HG03064 (cell line): ENCODE data around the gene ARL15.

Experiments
- ATAC-seq: cut with Tn5 transposase; IDR thresholded peaks from one replicate; pipeline ENCODE4 v1.9.1; 2021; ENCODE audit warnings: low read depth; ENCODE audit not compliant: unreplicated experiment

Gene ARL15

DNA sequence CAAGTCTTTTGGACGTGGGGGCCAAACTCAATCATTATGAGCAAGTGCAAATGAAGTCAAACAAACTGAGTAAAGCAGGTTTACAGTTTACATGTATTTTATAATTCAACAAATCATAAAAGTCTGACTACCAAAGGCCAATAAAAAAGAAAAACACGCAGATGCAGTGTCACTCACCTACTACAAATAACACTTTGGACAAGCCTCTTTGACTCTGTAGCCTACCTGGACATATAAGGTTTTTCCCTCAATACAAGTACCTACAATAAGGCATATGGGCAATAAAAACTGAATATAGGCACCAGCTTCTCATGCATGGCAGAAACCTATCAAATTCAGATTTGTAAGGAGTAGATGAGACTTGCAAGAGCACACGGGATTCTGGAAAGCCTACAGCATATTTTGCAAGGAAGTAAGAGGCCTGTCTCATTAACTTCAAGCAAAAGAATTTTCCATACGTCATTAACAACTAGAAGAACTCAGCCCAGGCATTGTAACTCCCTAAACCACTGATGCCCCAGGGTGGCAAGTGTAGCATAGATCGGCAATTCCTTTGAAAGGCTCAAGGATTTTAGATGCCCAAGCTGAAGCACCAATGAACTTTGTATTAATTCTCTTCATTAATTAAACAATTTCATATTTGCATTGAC lies 21.7 kb downstream of the ARL15 start:
- ATAC-seq = no peak

GRCh38 chr5:54285686-54286085 lies 24.7 kb downstream of the ARL15 start:
- no peak for ATAC-seq

GRCh38 chr5:54284586-54284985 lies 25.8 kb downstream of the ARL15 start:
- ATAC-seq = no peak

DNA sequence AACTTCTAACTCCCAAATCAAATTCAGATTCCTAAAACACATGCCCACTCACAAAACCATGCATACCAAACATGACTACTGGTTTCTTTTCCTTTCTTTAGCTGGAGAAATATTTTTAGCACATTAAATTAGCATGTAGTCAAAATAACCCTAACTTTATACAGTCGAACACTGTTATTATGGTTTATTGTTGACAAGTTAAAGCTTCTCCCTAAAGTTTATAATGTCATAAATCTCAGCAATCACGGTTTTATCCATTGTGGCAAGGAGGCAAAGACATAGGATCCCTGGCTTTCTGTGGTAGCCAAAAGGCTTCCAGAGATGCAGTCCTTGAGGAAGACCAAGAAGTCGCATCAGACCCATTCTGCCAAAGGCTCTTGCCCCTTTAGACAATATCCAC lies 27.5 kb downstream of the ARL15 start:
- no peak for ATAC-seq

GRCh38 chr5:54281960-54282692 lies 28.2 kb downstream of the ARL15 start:
- ATAC-seq = no peak

DNA sequence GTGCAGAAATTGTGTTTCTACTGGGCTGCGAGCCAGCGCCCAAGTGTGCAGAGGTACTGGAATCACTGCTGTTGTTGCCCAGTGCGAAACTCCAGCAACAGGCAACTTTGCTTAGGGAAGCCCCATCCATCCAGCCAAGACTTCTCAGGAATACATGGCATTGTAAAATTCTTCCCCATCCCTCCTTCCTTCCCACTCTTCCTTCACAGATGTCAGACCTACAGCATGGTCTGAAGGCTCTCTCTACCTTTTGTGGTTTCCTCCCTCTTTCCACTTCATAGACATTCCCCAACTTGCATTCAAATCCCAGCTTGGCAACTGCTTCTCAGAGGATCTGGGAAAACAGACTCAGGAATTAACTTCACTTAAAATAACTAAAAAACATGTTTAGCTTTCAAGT lies 30.4 kb downstream of the ARL15 start:
- no peak for ATAC-seq

DNA sequence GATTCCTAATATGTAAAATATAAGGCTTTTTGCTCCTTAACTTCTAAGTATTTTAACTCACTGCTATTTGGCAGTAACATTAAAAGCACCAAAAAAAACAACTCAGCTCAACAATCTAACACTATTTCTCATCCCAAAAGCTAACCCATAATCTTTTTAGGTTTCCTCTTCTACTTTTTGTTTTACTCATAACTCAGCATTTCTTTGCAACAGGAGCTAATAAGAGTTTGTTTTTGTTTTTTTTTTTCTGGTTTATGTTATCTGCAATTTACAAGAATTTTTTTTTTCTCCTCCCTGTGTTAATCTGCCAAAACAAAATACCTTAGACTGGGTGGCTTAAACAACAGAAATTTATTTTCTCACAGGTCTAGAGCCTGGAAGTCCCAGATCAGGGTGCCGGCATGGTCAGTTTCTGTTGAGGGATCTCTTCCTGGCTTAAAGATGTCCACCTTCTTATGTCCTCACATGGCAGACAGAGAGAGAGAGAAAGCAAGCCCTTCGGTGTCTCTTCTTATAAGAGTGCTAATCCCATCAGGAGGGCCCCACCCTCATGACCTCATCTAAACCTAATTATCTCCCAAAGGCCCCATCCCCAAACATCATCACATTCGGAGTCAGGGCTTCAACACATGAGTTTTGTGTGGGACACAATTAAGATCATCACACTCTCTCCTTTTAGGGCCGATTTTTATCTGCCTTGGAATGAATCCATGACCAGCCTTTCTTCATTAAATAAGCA lies 31.2 kb downstream of the ARL15 start:
- ATAC-seq = no peak

DNA sequence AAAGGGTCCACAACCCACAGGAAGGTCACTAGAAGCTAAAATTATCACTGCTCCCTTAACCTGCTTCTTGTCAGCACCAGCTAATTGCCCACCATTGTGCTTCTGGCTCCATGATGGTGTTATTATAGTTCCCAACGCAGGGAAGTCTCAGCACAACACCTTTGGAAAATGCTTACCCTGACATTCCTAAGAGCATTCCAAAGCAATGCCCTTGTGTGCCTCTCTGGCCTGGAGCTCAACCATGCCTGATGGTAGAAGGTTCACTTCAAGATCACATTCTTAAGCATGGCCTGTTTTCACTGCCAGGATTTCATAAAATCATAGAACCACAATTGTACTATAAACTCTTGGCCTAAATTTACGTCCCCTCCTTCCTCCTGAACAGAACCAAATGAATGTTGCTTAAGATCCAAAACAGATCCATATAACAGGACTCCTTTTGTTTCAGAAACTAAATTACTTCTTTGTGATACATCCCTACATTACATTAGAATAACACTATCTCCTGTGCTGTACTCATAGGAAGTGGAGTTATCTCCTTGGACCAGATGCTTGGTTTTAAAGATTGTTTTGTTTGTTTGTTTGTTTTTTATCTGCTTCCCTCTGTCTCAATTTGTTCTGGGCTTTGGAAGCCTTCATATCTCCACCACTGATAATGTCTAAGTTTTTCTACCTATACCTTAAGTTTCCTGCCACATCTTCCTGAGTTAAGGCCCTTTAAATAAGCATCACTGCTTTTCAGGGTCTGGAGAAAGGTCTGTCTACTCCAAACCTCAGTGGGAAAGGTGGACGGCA lies 32.1 kb downstream of the ARL15 start:
- no peak for ATAC-seq

DNA sequence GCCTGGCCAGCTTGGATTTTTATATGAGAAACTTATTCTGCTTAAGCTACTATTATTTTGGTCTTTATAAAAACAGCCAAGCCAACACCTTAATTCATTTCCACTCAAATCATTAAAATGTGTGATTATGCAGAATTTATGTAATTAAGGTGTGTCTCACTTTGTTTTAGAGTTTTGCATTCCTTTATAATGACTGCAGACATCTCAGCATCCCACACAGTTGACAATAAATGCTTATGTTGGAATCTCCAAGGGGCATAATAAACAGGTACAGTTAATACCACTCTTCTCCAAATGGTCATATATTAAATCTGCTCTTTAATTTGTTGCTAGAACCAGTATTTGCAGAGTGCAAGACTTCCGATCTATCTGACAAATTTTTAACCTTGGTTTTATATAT lies 34.3 kb downstream of the ARL15 start:
- no peak for ATAC-seq

DNA sequence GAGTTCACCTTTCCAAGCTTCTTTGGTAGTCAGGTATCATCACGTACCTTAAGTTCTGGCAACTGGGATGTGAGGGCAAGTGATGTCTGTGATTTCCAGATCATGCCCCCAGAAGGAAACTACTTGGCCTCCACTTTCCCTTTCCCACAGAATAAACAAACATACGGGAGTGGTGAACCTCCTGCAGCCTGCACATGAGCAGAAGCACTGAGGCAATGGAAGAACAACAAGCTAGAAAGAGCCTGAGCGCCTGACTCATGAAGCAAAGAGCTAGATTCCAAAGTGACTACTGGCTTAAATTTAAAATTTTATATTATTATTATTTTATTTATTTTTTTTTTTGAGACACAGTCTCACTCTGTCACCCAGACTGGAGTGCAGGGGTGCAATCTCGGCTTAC lies 35.0 kb downstream of the ARL15 start:
- ATAC-seq = no peak

- ATAC-seq = no peak
Measured at GRCh38 chr5:54274944-54275343, 35.4 kb downstream of the ARL15 start.

- no peak for ATAC-seq
Measured at GRCh38 chr5:54273715-54274114, 36.7 kb downstream of the ARL15 start.

- no peak for ATAC-seq
Measured at GRCh38 chr5:54272746-54273145, 37.6 kb downstream of the ARL15 start.

DNA sequence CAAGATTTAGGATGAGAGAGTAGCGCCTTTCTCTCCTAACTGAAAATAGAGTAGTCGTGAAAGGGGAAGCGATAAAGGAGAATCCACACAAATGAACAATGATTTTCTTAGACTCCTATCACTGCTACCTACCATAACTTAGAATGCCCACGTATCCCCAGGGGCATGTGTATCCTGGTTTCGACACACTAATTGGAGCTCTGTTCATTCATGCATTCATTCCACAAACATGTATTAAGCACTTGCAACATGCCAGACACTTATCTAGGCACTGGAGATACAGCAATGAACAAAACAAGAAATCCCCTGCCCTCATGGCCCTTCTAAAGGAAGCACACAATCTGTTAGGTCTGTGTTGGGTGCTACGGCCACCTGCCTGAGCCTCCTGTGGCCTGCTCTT lies 40.0 kb downstream of the ARL15 start:
- no peak for ATAC-seq

- ATAC-seq = no peak
Measured at GRCh38 chr5:54264574-54264973, 45.8 kb downstream of the ARL15 start.

GRCh38 chr5:54263447-54263846 lies 46.9 kb downstream of the ARL15 start:
- ATAC-seq = no peak

GRCh38 chr5:54261596-54261995 lies 48.8 kb downstream of the ARL15 start:
- no peak for ATAC-seq

- no peak for ATAC-seq
Measured at GRCh38 chr5:54259981-54260380, 50.4 kb downstream of the ARL15 start.

DNA sequence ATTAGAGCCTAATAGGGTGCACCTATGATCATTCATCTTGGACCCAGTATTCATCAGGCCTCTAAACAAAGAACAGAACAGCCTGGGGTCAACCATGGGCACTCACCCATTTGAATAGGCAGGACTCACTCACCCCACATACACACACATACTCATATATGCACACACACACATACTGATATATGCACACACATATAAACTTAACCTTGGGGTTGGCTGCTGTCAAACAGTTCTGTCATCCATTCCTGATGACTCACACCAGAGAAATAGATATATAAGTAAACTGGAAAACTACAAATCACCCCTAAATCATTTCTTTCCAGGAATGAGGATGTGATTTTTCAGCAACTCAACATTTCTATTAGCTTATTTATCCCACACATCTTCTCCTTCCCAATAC lies 51.3 kb downstream of the ARL15 start:
- no peak for ATAC-seq

DNA sequence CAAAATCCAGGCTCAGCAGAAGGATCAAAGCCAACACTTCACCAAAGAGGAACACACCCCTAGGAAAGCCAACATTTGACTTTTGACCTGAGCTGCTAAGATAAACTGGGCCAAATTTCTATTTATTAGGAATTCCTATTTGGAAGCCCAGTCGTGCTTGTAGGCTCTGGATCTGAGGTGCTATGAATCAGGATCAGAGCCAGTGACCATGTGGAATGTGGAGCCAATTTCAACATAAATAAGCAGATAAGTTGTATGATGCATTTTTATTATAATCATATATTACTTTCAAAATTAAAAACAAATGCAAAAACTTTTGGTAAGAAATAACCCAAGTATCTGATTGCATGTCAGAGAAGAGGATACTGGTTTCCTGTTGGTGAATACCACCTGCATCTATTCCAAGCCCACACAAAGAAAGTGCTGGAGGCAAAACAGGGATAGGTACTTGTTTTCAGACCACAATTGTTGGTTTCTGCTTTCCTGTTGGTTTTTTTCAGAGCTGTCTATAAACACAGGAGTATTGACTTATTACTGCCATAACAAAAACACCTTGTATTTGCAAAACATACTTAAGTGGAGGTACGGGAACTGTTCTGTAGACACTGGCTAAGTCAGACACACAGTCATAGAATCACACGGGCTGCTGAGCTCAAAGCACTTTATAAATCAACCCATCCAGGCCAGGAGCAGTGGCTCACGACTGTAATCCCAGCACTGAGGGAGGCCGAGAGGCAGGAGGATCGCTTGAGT lies 52.8 kb downstream of the ARL15 start:
- no peak for ATAC-seq
